Breast epithelium (tissue), 4 donors: Measurements from ENCODE around the gene CTXND1. TPM values are rescaled to one million over a fixed set of nuclear protein-coding genes. Genes with fewer than 3 reads are reported as not detected.

Source experiments
- DNase-seq, 2 donors: peaks; one replicate each; pipeline ENCODE4 v3.0.0-alpha.2; 2019; ENCODE audit warnings: low spot score in 2 of 2
- H3K27ac ChIP-seq, 2 donors: fragments of 200-600 bp; sonication (generic) in 1 of 2; one replicate each; pipeline ENCODE4 v1.5.1; 2016 to 2019; ENCODE audit warnings: mild to moderate bottlenecking in 1 of 2
- H3K27me3 ChIP-seq, 2 donors: fragments of 200-600 bp; sonication (generic) in 1 of 2; one replicate each; pipeline versions ENCODE4 v1.5.1 to v1.6.0; 2017 to 2019; ENCODE audit warnings: control low read depth in 1 of 2, mild to moderate bottlenecking in 1 of 2
- H3K36me3 ChIP-seq: fragments of 200-600 bp; one replicate; pipeline ENCODE4 v1.5.1; 2019
- H3K4me1 ChIP-seq, 2 donors: fragments of 200-600 bp; sonication (generic); one replicate each; pipeline ENCODE4 v1.5.1; 2016 to 2019; ENCODE audit warnings: control low read depth in 1 of 2
- H3K4me3 ChIP-seq, 3 donors: fragments of 200-600 bp; sonication (generic); 1 replicate in 2 of 3; 2 replicates in 1 of 3; pipeline ENCODE4 v1.5.1; 2016 to 2019; ENCODE audit warnings: mild to moderate bottlenecking in 3 of 3, moderate library complexity in 2 of 3
- H3K9me3 ChIP-seq, 2 donors: fragments of 200-600 bp; sonication (generic) in 1 of 2; one replicate each; pipeline ENCODE4 v1.5.1; 2016 to 2019; ENCODE audit warnings: control low read depth in 1 of 2
- CTCF ChIP-seq, 3 donors: fragments of 450-650 bp; IDR thresholded peaks; one replicate each; pipeline ENCODE4 v1.5.1; 2016 to 2017; ENCODE audit warnings: antibody characterized with exemption in 3 of 3, mild to moderate bottlenecking in 3 of 3, moderate library complexity in 3 of 3
- POLR2A ChIP-seq: fragments of 450-650 bp; IDR thresholded peaks from one replicate; pipeline ENCODE4 v1.6.1; 2016; ENCODE audit warnings: antibody characterized with exemption, mild to moderate bottlenecking, moderate library complexity
- POLR2AphosphoS5 ChIP-seq, 3 donors: sonication (generic); formaldehyde crosslinking; IDR thresholded peaks; one replicate each; pipeline ENCODE4 v1.6.1; 2017; ENCODE audit warnings: antibody characterized with exemption in 3 of 3
- intact Hi-C: fragments of 100-400 bp; cut with DNase I; formaldehyde crosslinking; loops from one replicate; pipeline ENCODE4 v1.15.1; 2023; ENCODE audit warnings: low total_unique reads
- total RNA-seq, 3 donors: library from RNA; depleted of rRNA; stranded (reverse); fragments of >200 nt; gene quantifications; one replicate each; pipeline ENCODE4 v1.1.0, GENCODE V29; 2016

CTXND1 gene
- total RNA-seq, 3 donors from 2014 or later, result not detected

DNA sequence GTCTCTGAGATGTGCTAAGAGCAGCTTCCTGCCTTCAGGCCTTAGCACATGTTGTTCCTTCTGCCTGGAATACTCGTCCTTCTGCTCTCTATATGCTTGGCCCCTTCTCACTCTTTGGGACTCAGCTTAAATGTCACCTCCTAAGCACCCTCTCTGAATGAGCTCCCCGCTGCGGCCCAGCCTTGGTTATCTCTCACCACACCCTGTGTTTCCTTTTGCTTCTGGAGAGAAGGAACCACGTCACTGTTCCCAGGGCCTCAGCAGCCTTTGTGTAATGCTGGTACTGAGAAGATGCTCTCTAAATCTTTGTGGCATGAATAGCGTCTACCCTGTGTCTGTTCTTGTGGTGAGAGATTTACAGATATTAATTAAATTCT lies 97.0 kb downstream of the CTXND1 start:
- no peaks in the 10 kb centered on the region for H3K27me3 ChIP-seq
- intact Hi-C loops, result no loop called here
- peaks cover 0 to 9% of the 10 kb centered on the region in 2 donors for H3K4me1 ChIP-seq
- no peaks in the 10 kb centered on the region for H3K36me3 ChIP-seq
- H3K9me3 ChIP-seq, result no peaks in the 10 kb centered on the region
- no peak overlapping the region for H3K27ac ChIP-seq
- H3K4me3 ChIP-seq, result no peak overlapping the region
- TF ChIP-seq POLR2AphosphoS5 (IDR thresholded peaks at IDR 0.05) (no peak), CTCF (IDR thresholded peaks at IDR 0.05) (no peak)
- no peak for DNase-seq

DNA sequence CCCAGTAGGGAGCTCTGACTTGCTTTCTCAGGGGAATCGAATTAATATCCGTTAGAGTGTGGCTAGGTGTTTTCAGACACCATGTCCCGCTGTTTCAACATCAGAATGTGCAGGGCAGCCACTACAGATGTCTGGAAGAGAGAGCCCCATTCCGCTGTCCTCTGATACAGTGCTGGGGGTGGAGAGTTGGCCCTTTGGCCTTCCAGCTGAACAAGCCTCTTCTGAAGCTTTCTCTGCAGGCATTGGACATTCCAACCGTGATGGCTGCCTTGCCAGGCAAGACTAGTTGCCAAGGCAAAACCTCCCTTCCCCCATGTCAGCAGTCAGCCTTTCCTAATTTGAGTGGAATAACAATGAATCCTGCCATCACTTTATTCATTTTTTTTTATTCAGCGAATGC lies 97.7 kb downstream of the CTXND1 start:
- no peaks in the 10 kb centered on the region for H3K9me3 ChIP-seq
- H3K4me3 ChIP-seq, result peak overlapping the region in 1 of 3 donors; percentile 90
- no peak for DNase-seq
- H3K27ac ChIP-seq, result no peak overlapping the region
- TF ChIP-seq POLR2A (no peak), POLR2AphosphoS5 (IDR thresholded peaks at IDR 0.05) (no peak), CTCF (IDR thresholded peaks at IDR 0.05) (no peak)
- H3K27me3 ChIP-seq, result no peaks in the 10 kb centered on the region
- intact Hi-C loops, result no loop called here
- peaks cover 0 to 9% of the 10 kb centered on the region in 2 donors for H3K4me1 ChIP-seq
- H3K36me3 ChIP-seq, result no peaks in the 10 kb centered on the region

DNA sequence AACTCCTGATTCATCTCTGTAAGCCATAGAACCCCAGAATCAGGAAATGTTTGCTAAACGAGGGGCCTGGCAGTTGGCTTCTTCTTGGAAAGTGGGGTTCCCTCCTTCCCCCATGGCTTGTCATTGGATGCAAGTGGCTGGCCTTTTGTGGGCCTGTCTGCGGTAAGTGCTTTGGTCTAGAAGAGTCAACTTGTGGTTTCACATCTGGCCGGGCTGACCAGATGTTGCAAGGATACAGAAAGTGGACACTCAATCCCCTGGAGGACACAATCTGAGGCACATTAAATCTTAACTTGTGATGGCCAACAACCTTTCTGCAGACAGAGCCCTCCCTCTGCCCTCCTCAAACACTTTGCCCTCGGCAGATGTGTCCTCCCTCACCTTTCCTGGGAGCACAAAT lies 98.1 kb downstream of the CTXND1 start:
- H3K27me3 ChIP-seq, result no peaks in the 10 kb centered on the region
- H3K9me3 ChIP-seq, result no peaks in the 10 kb centered on the region
- peak overlapping the region; percentile 85 to 93 for H3K27ac ChIP-seq
- DNase-seq, result no peak
- H3K4me1 ChIP-seq, result peaks cover 0 to 9% of the 10 kb centered on the region in 2 donors
- H3K4me3 ChIP-seq, result peak overlapping the region; percentile 60 to 90 (median 64)
- no peaks in the 10 kb centered on the region for H3K36me3 ChIP-seq
- intact Hi-C loops, result no loop called here
- TF ChIP-seq CTCF (IDR thresholded peaks at IDR 0.05) (no peak), POLR2A (no peak)

GRCh38 chr15:80152896-80153876 lies 98.8 kb downstream of the CTXND1 start, which contains the start of gene FAH:
TSS of gene FAH (plus strand) at chr15:80152999. CDS start at chr15:80153055, 56 bp downstream.
- TF ChIP-seq POLR2A (no peak), POLR2AphosphoS5 (IDR thresholded peaks at IDR 0.05) (peak in 1 of 3 donors; percentile 15)
- H3K27ac ChIP-seq, result peak within 1 kb of the TSS; percentile 85 to 93
- no peak for DNase-seq
- intact Hi-C loops, result no loop called here
- no peaks in the 10 kb centered on the region for H3K36me3 ChIP-seq
- no peaks in the 10 kb centered on the region for H3K9me3 ChIP-seq
- peak within 1 kb of the TSS; percentile 60 to 90 (median 64) for H3K4me3 ChIP-seq
- H3K4me1 ChIP-seq, result peaks cover 0 to 9% of the 10 kb centered on the region in 2 donors
- no peaks in the 10 kb centered on the region for H3K27me3 ChIP-seq

DNA sequence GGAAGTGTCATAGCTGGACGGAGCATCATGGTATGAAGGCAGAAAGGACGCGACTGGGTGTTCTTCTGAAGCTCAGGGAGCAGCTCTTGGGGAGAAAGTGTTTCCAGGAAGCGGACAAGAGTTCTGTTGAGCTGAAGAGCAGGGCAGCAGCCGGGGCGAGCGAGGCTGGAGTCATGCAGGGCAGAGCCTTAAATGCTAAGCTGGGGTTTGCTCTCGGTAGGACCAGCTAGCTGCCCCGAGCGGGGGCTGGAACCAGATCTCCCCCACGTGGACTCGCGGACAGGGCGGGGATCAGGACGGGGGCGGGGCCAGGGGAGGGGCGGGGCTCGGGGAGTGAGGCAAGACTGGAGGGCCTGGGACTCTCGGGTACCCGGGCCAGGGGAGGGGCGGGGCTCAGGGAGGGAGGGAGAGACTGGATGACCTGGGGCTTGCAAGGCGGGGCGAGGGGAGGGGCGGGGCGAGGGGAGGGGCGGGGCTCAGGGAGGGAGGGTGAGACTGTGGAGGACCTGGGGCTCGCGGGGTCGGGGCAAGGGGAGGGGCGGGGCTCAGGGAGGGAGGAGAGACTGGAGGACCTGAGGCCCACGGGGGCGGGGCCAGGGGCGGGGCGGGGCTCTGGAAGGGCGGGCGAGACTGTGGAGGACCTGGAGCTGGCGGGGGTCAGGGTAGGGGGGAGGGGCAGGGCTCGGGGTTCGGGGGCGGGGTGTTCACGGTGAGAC lies 99.7 kb downstream of the CTXND1 start:
- Histone ChIP-seq H3K27me3 (no peaks in the 10 kb centered on the region), H3K9me3 (no peaks in the 10 kb centered on the region), H3K4me3 (peak overlapping the region; percentile 60 to 90 (median 64)), H3K4me1 (peaks cover 0 to 9% of the 10 kb centered on the region in 2 donors), H3K27ac (peak overlapping the region; percentile 85 to 93), H3K36me3 (no peaks in the 10 kb centered on the region)
- peak; percentile 94 to 96 for DNase-seq
- TF ChIP-seq POLR2AphosphoS5 (IDR thresholded peaks at IDR 0.05) (peak in 1 of 3 donors; percentile 12), POLR2A (no peak)
- intact Hi-C loops, result no loop called here
